ENCODE data around the gene ABI3BP.

ABI3BP gene

GRCh38 chr3:100769693-100770092 lies 223.5 kb downstream of the ABI3BP start:
- H3K4me1 ChIP-seq (ENCODE audit: control insufficient read depth, insufficient read depth, low read length): no peaks in the 10 kb centered on the region
- no peaks in the 10 kb centered on the region for H3K27me3 ChIP-seq (ENCODE audit: control insufficient read depth, insufficient read depth, low read length)
- peaks cover 4% of the 10 kb centered on the region for H3K36me3 ChIP-seq (ENCODE audit: control insufficient read depth, insufficient read depth, low read length)
- H3K9ac ChIP-seq (ENCODE audit: low read length): no peak overlapping the region
- H3K27ac ChIP-seq (ENCODE audit: low read depth, low read length): no peak overlapping the region
- no peak overlapping the region for H3K4me3 ChIP-seq (ENCODE audit: low read length)

DNA sequence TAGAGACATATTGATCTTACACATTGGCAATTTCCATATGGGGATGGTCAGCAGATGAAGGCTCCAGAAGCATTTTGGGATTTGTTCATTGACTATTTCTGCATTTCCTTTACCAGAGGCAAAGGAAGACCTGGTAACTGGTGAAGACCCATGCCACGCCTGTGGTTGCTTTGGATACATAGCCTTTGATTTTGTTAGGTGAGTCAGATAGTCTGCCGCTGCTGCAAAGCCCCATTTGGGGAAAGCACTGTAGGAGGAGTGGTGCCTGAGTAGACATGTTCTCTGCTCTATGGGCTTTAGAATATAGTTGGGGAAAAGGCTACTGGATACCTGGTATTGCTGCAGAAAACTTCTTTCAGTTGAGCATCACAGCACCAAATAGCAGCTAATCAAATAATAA lies 227.2 kb downstream of the ABI3BP start:
- Histone ChIP-seq H3K27me3 (ENCODE audit: control insufficient read depth, insufficient read depth, low read length) (no peaks in the 10 kb centered on the region), H3K36me3 (ENCODE audit: control insufficient read depth, insufficient read depth, low read length) (peaks cover 4% of the 10 kb centered on the region), H3K4me3 (ENCODE audit: low read length) (no peak overlapping the region), H3K9ac (ENCODE audit: low read length) (no peak overlapping the region), H3K4me1 (ENCODE audit: control insufficient read depth, insufficient read depth, low read length) (no peaks in the 10 kb centered on the region), H3K27ac (ENCODE audit: low read depth, low read length) (no peak overlapping the region)

GRCh38 chr3:100765437-100765975 lies 227.7 kb downstream of the ABI3BP start:
- H3K27ac ChIP-seq (ENCODE audit: low read depth, low read length): no peak overlapping the region
- H3K36me3 ChIP-seq (ENCODE audit: control insufficient read depth, insufficient read depth, low read length): peaks cover 4% of the 10 kb centered on the region
- no peak overlapping the region for H3K9ac ChIP-seq (ENCODE audit: low read length)
- no peaks in the 10 kb centered on the region for H3K27me3 ChIP-seq (ENCODE audit: control insufficient read depth, insufficient read depth, low read length)
- no peaks in the 10 kb centered on the region for H3K4me1 ChIP-seq (ENCODE audit: control insufficient read depth, insufficient read depth, low read length)
- H3K4me3 ChIP-seq (ENCODE audit: low read length): no peak overlapping the region

DNA sequence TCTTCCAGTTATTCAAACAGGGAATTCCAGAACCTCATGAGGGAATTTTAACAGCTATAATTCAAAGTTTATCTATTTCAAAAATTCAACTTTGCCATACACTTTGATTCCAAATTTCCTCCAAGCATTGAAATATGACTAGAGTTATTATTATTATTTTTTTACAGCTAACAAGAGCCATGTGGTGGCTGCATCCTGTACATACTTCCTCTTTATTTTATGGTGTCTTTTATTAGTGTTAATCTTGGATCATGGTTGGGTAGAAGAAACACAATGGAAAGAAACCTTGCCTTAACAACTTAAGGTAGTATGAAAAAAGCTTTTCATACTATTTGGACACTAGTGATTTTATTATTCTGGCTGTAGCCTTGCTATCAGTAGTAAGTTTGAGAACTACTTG lies 231.3 kb downstream of the ABI3BP start:
- Histone ChIP-seq H3K9ac (ENCODE audit: low read length) (no peak overlapping the region), H3K27me3 (ENCODE audit: control insufficient read depth, insufficient read depth, low read length) (no peaks in the 10 kb centered on the region), H3K36me3 (ENCODE audit: control insufficient read depth, insufficient read depth, low read length) (peaks cover 4% of the 10 kb centered on the region), H3K4me1 (ENCODE audit: control insufficient read depth, insufficient read depth, low read length) (no peaks in the 10 kb centered on the region), H3K27ac (ENCODE audit: low read depth, low read length) (no peak overlapping the region), H3K4me3 (ENCODE audit: low read length) (no peak overlapping the region)

GRCh38 chr3:100761211-100761942 lies 231.8 kb downstream of the ABI3BP start:
- H3K9ac ChIP-seq (ENCODE audit: low read length): no peak overlapping the region
- H3K36me3 ChIP-seq (ENCODE audit: control insufficient read depth, insufficient read depth, low read length): peaks cover 4% of the 10 kb centered on the region
- H3K27me3 ChIP-seq (ENCODE audit: control insufficient read depth, insufficient read depth, low read length): no peaks in the 10 kb centered on the region
- H3K4me1 ChIP-seq (ENCODE audit: control insufficient read depth, insufficient read depth, low read length): no peaks in the 10 kb centered on the region
- H3K4me3 ChIP-seq (ENCODE audit: low read length): no peak overlapping the region
- no peak overlapping the region for H3K27ac ChIP-seq (ENCODE audit: low read depth, low read length)

GRCh38 chr3:100760377-100760776 lies 232.8 kb downstream of the ABI3BP start:
- Histone ChIP-seq H3K9ac (ENCODE audit: low read length) (no peak overlapping the region), H3K4me1 (ENCODE audit: control insufficient read depth, insufficient read depth, low read length) (no peaks in the 10 kb centered on the region), H3K4me3 (ENCODE audit: low read length) (no peak overlapping the region), H3K27ac (ENCODE audit: low read depth, low read length) (no peak overlapping the region), H3K36me3 (ENCODE audit: control insufficient read depth, insufficient read depth, low read length) (no peaks in the 10 kb centered on the region), H3K27me3 (ENCODE audit: control insufficient read depth, insufficient read depth, low read length) (no peaks in the 10 kb centered on the region)

- H3K27me3 ChIP-seq (ENCODE audit: control insufficient read depth, insufficient read depth, low read length): no peaks in the 10 kb centered on the region
- H3K27ac ChIP-seq (ENCODE audit: low read depth, low read length): no peak overlapping the region
- H3K36me3 ChIP-seq (ENCODE audit: control insufficient read depth, insufficient read depth, low read length): no peaks in the 10 kb centered on the region
- H3K9ac ChIP-seq (ENCODE audit: low read length): no peak overlapping the region
- H3K4me3 ChIP-seq (ENCODE audit: low read length): no peak overlapping the region
- H3K4me1 ChIP-seq (ENCODE audit: control insufficient read depth, insufficient read depth, low read length): no peaks in the 10 kb centered on the region
Observed at GRCh38 chr3:100759950-100760349, 233.3 kb downstream of the ABI3BP start.

DNA sequence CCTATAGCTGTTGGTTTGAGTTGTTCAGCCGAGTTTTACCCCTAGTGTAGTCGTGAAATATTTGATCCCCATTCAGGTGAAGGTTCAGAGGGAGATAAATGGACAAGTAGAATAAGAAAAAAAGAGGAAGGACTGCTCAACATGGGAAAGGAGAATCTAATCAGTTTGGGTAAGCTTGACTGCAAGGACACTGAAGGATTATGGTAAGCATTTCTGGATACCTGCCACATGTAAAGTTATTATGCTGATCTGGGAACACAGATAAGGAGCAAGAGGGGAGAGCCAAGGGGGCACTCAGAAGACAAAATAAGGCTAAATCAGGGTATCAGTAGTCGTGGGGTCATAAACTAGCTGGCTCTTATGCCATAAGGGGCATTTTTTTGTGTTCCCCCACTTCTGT lies 234.1 kb downstream of the ABI3BP start:
- Histone ChIP-seq H3K36me3 (ENCODE audit: control insufficient read depth, insufficient read depth, low read length) (no peaks in the 10 kb centered on the region), H3K4me3 (ENCODE audit: low read length) (no peak overlapping the region), H3K27me3 (ENCODE audit: control insufficient read depth, insufficient read depth, low read length) (no peaks in the 10 kb centered on the region), H3K9ac (ENCODE audit: low read length) (no peak overlapping the region), H3K27ac (ENCODE audit: low read depth, low read length) (no peak overlapping the region), H3K4me1 (ENCODE audit: control insufficient read depth, insufficient read depth, low read length) (no peaks in the 10 kb centered on the region)

DNA sequence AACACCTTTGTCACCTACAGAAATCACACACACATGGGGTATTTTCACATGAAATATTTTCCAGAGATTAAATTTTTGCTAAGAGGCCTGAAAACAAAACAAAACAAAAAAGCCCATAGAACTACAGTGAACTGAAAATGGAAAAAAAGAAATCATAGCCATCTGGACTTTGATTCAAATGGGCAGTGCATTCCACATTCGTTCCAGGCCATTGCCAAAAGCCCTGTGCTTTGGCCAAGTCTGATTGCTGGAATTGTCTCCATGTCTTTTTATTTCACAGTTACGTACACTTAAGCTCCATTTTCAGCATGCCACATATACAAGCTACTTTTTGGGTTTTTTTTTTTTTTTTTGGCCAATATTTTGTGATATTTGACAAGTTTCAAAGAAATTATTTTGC lies 236.8 kb downstream of the ABI3BP start:
- no peaks in the 10 kb centered on the region for H3K27me3 ChIP-seq (ENCODE audit: control insufficient read depth, insufficient read depth, low read length)
- H3K36me3 ChIP-seq (ENCODE audit: control insufficient read depth, insufficient read depth, low read length): peaks cover 4% of the 10 kb centered on the region
- no peak overlapping the region for H3K27ac ChIP-seq (ENCODE audit: low read depth, low read length)
- no peaks in the 10 kb centered on the region for H3K4me1 ChIP-seq (ENCODE audit: control insufficient read depth, insufficient read depth, low read length)
- H3K9ac ChIP-seq (ENCODE audit: low read length): no peak overlapping the region
- no peak overlapping the region for H3K4me3 ChIP-seq (ENCODE audit: low read length)

DNA sequence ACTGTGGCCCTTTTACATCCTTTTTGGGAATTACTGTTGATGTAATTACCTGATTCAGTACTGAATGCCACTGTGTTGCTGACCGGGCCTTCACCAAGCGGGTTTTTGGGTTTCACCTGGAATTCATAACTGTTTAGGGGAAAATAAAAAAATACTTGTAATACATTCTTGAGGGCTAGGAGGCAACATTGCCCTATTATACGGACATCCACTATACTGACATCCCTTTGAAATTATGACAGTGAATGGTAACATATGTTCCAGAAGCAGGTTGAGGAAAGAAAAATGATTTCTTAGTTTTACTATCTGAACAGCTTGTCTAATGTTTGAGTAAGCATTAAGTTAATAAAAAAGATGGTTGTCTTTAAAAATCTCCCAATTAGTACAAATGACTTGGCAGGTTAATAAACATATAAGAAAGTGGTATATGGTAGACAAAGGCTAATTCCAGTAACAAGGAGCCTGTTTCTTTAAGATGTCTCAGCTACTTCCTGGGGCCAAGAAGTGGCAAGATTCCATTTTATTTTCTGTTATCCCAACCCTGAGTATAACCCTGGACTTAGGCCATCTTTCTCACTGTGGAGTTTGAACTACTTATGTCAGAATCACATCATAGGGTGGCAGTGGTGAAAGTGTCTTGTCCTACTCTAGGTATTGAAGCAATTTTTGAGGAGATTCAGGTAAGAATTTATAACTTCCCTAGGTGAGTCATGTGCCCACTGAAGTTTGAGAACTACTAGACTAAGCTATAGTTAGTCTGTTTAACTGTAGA lies 238.5 kb downstream of the ABI3BP start:
- Histone ChIP-seq H3K27ac (ENCODE audit: low read depth, low read length) (no peak overlapping the region), H3K4me3 (ENCODE audit: low read length) (no peak overlapping the region), H3K4me1 (ENCODE audit: control insufficient read depth, insufficient read depth, low read length) (no peaks in the 10 kb centered on the region), H3K27me3 (ENCODE audit: control insufficient read depth, insufficient read depth, low read length) (no peaks in the 10 kb centered on the region), H3K36me3 (ENCODE audit: control insufficient read depth, insufficient read depth, low read length) (peaks cover 11% of the 10 kb centered on the region), H3K9ac (ENCODE audit: low read length) (no peak overlapping the region)

DNA sequence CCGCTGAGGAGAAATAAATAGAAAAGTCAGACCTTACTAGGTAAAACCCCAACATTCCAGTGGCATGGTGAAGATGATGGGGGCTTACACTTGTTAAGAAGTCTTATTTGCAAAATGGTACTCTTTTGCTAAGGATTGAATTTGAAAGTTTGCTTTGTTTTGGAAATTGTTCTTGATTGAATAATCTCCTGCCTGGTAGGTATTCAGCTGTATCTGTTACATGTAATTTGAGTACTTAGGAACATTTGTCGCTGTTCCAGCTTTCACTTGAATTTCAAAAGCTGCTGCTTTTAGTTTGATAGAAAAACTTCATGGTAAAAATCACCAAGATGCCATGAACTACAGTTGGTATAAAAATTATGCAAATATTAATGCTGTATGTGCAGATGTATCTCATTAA lies 239.4 kb downstream of the ABI3BP start:
- Histone ChIP-seq H3K36me3 (ENCODE audit: control insufficient read depth, insufficient read depth, low read length) (peaks cover 11% of the 10 kb centered on the region), H3K27me3 (ENCODE audit: control insufficient read depth, insufficient read depth, low read length) (no peaks in the 10 kb centered on the region), H3K4me1 (ENCODE audit: control insufficient read depth, insufficient read depth, low read length) (no peaks in the 10 kb centered on the region), H3K4me3 (ENCODE audit: low read length) (no peak overlapping the region), H3K27ac (ENCODE audit: low read depth, low read length) (no peak overlapping the region), H3K9ac (ENCODE audit: low read length) (no peak overlapping the region)

- Histone ChIP-seq H3K4me1 (ENCODE audit: control insufficient read depth, insufficient read depth, low read length) (no peaks in the 10 kb centered on the region), H3K4me3 (ENCODE audit: low read length) (no peak overlapping the region), H3K36me3 (ENCODE audit: control insufficient read depth, insufficient read depth, low read length) (peaks cover 25% of the 10 kb centered on the region)
Observed at GRCh38 chr3:100748967-100749366, 244.3 kb downstream of the ABI3BP start.

More at GRCh38 chr3:100748967-100749366, 244.3 kb downstream of the ABI3BP start:
- Histone ChIP-seq H3K27ac (ENCODE audit: low read depth, low read length) (no peak overlapping the region), H3K27me3 (ENCODE audit: control insufficient read depth, insufficient read depth, low read length) (no peaks in the 10 kb centered on the region), H3K9ac (ENCODE audit: low read length) (no peak overlapping the region)
